GM12872 (cell line): Measurements from ENCODE around the gene CTNNA2.

ENCODE experiments used
- CTCF ChIP-seq: IDR thresholded peaks from 3 replicates; pipeline ENCODE4 v1.5.1; 2011; ENCODE audit warnings: low read depth, mild to moderate bottlenecking, low read length, moderate library complexity; ENCODE audit not compliant: insufficient read depth

The CTNNA2 gene

GRCh38 chr2:79711098-79711497 lies 198.2 kb downstream of the CTNNA2 start:
- TF ChIP-seq CTCF = no peak

GRCh38 chr2:79713131-79713785 lies 200.4 kb downstream of the CTNNA2 start:
- no peak for TF ChIP-seq CTCF

GRCh38 chr2:79714283-79714682 lies 201.4 kb downstream of the CTNNA2 start:
- TF ChIP-seq CTCF = no peak

GRCh38 chr2:79715338-79715737 lies 202.5 kb downstream of the CTNNA2 start:
- TF ChIP-seq CTCF = no peak

- TF ChIP-seq CTCF = no peak
Measured at GRCh38 chr2:79716266-79716665, 203.4 kb downstream of the CTNNA2 start.

- TF ChIP-seq CTCF = no peak
Measured at GRCh38 chr2:79717364-79718007, 204.6 kb downstream of the CTNNA2 start.

GRCh38 chr2:79721061-79721460 lies 208.2 kb downstream of the CTNNA2 start:
- TF ChIP-seq CTCF = no peak
